Astrocyte (in vitro differentiated cells and primary cell): ENCODE data around the gene CARD8.

ENCODE experiments used
- EZH2 ChIP-seq: IDR thresholded peaks from 2 replicates; pipeline ENCODE4 v1.6.1; 2012; ENCODE audit warnings: mild to moderate bottlenecking, low read length, inconsistent platforms; ENCODE audit not compliant: insufficient read depth
- TF ChIP-seq, protein P1 (sequence below): IDR thresholded peaks from 2 replicates; pipeline ENCODE4 v1.5.1; 2011; ENCODE audit warnings: low read depth, mild to moderate bottlenecking, inconsistent platforms, low read length, moderate library complexity; ENCODE audit not compliant: insufficient read depth

DNA sequence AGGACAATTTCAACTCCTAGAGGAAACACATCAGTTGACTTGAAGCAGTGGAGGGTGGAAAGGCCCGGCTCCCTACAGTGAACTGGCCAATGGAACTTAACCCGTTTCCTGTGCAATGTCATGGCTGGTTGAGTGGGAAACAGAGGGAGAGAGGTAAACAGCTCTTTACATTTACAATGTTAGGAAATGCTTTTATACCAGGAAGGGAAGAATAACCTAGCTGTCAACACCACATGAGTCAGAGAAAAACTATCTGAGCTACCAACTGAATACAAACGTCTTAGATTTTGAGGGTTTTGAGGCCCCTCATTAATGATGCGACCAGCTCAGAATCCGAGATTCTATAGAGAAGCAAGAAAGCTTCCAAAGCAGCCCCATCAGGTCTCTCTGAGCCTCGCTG, 36.7 kb downstream of the CARD8 start:
- TF ChIP-seq, protein P1, sequence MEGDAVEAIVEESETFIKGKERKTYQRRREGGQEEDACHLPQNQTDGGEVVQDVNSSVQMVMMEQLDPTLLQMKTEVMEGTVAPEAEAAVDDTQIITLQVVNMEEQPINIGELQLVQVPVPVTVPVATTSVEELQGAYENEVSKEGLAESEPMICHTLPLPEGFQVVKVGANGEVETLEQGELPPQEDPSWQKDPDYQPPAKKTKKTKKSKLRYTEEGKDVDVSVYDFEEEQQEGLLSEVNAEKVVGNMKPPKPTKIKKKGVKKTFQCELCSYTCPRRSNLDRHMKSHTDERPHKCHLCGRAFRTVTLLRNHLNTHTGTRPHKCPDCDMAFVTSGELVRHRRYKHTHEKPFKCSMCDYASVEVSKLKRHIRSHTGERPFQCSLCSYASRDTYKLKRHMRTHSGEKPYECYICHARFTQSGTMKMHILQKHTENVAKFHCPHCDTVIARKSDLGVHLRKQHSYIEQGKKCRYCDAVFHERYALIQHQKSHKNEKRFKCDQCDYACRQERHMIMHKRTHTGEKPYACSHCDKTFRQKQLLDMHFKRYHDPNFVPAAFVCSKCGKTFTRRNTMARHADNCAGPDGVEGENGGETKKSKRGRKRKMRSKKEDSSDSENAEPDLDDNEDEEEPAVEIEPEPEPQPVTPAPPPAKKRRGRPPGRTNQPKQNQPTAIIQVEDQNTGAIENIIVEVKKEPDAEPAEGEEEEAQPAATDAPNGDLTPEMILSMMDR, result no peak
- no peak for TF ChIP-seq EZH2
